GM18511 (cell line): ENCODE data around the gene ORMDL3.
"Not testable (repeated sequence)": the region's sequence is repeated elsewhere in the genome, so short reads cannot be mapped to it uniquely, and the experiment has no call there.

ENCODE experiments used
- ATAC-seq: cut with Tn5 transposase; IDR thresholded peaks from one replicate; pipeline ENCODE4 v1.9.1; 2021; ENCODE audit warnings: mild to moderate bottlenecking, moderate library complexity; ENCODE audit not compliant: unreplicated experiment

ORMDL3 gene

DNA sequence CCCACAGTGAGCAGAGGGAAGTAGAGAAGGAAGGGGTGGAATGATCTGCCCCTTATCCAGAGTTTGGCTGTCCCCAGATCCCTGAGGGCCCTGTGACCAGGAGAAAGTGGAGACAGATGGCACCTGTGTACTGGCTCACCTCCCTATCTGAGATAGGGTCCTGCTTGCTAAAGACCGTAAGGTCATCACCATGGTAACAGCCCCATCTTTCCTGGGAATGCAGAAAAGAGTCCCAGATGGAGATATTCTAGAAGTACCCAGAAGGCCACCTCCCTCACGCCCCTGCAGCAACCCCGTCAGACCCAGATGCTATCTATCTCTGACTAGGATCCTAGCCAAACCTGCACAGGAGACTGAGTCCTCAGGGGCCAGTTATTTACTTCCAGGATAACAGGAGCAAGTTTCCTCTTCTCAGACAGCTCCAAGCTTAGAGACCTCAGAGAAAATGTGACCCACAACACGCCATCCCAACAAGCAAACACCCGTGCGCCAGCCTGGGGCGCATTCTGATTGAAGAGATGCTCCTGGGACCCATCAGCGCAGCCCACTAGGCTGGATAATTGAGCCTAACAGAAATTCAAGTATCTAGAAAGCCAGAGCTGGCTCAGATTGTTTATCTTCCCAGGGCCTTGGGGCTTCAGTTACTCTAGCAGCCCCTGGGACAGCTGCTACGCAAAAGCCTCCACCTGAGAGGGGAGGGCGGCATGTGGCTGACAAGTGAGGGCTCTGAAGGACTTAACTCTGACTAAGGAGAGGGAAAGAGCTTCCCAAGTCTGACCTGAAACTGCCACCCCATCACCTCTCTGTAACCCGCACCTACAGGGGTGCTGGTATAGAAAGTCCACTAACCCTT, 1.9 kb downstream of the ORMDL3 start:
- no peak for ATAC-seq

GRCh38 chr17:39924691-39925055, 2.7 kb downstream of the ORMDL3 start:
- no peak for ATAC-seq

DNA sequence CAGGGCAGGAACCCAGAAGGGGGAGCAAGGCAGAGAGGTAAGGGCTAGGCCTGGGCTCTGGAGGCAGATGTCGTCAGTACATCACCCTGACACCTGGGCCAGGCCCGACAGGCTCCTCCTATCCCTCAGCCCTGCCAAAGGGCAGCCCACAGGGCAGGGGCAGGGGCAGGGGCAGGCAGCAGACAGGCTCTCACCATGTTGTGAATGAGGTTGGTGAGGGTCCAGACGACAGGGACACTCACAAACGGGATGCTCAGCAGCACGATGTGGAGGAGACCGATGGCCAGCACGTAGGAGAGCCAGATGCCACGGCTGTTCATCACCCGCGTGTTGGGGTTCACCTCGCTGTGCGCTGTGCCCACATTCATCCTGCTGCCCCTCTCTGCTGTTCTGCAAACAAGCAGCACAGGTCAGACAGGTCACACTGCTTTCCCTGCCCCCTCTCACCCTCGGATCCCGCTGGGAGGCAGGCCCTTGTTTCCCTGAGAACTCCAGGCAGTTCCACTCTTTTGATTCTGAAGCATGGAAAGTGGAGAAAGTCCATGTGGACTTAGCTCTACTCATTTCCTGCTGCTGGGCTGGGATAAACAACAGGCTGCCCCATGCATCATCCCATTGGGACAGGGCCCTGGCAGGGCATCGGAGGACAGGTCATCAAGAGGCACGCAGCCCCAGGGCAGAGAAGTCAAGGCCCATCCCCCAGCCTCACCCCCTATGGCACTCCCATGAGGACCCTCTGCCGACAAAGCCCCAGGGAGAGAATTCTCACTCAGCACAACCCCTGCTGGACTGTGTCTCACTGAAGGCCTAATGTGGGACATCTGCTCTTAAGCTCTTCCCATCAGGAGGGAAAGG, 3.3 kb downstream of the ORMDL3 start:
- no peak for ATAC-seq

DNA sequence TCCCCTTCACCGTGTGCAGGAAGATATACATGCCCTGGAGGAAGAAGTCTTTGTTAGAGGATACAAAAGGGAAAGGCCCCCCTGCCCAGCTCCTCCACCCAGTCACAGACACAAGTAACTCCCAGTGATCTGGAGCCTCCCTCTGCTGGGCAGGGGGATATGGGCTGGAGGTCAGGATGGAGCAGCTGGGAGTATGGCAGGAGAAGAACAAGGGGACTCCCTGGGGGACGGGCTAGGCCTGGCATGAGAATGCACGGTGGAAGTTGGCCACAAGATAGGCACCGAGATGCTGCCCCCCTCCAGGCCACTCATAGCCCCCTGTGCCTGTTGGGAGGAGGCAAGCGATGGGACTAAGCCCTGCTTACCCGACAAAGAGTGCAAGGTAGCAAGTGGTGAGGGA, 4.2 kb downstream of the ORMDL3 start:
- no peak for ATAC-seq

DNA sequence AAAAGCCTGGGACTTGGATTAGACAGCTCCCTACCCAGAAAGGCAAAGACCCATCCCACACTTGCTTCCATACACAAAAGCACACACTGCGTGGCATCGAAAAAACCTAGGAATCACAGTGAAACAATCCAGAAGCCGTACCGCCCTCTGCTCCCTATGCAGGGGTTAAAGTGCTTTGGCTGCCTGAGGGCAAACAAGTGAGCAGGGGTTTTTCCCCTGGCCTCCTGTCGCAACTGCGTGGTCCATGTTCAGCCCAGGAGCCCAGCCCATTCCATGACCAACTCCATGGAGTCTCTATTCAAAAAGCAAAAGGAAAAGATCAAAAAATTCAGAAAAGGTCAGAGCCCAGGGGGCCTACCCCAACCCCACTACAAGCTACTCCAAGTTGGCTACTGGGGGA, 5.4 kb downstream of the ORMDL3 start:
- ATAC-seq, result no peak

- no peak for ATAC-seq
These were observed 6.1 kb downstream of the ORMDL3 start for GRCh38 chr17:39921323-39921722.

DNA sequence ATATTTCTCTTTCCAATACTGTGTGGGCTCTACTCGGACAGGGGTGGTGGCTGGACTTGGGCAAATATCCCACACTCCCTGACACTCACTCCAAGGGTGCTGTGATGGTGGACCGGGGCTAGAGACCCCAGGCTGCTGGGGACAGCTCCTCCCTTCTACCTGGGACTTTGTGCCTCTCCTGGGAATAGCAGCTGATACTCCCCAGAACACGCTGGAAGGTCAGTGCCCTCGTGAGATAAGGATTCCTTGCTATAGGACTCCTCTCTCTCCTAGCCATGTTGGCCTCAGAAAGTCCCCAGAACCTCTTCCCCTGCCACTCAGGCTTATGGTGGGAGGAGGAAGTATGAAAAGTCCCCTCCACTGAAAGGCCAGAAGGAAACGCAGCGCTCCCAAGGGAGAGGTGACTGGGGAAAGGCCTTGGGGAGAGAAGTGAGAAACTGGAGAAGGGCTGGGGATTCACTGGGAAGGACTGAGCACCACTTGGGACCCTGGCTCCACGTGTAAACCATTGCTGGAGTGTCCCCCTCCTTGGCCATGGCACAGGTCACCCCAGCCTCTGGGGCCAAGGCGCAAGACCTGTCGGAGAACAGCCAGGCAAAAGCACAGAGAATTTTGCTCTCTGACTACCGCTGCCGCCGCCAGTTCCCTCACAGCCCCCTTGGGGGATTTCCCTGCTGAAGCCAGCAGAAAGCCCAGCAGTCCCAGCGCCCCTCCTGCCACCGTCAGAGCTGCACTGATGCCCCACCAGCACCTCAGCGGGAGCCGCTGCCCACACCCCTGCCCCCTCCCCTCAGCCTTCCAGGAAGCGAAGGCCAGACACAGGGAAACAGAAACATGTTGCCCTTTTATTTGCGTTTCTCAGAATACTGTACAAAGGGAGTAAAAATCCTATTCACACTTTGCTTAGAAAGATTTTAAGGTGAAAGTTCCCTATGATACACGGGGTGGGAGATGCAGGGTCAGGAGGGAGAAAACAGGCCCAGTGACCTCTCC, 6.9 kb downstream of the ORMDL3 start:
- ATAC-seq, result no peak

DNA sequence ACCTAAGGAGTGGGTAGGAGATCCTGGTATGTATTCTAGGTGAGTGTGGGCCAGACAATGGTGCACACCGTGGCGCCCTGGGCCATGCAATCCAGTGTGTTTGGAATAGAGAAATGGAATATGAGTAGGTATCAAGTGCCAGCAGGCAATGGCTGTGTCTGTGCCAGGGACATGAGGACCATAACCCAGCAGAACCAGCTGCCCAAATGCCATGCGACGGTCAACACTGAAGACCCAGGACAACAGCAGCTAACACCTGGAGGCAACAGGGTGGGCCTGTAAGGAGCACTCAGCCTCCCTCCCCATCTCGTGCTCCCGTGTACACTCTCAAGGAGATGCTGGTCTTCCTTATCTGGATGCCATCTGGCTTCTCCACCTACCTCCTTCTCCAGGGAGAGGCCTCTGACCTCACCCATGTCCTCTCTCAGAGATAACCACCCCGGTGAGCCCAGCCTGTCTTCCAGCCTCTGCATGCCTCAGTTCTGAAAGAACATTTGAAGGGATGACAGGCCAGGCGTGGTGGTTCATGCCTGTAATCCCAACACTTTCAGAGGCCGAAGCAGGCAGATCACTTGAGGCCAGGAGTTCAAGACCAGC, 8.2 kb downstream of the ORMDL3 start:
- ATAC-seq, result no peak

DNA sequence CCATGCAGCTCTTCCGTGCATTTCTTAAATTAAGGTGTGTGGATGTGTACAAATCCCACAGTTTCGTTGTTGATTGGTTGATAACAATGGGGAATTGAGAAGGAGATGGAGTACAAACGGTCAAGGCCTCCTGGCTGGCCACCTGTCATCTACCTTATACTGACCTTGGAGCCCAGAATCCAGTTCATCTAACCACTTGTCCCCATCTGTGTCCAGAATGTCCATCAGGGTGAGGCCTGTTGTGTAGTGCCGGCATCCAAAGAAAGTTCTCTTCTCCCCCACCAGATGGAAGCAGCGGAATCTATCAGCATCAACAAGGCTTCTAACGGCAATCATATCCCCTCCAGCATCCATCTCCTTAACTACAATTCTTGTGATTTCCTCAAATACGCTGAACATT, 10.5 kb downstream of the ORMDL3 start:
- ATAC-seq, result no peak

DNA sequence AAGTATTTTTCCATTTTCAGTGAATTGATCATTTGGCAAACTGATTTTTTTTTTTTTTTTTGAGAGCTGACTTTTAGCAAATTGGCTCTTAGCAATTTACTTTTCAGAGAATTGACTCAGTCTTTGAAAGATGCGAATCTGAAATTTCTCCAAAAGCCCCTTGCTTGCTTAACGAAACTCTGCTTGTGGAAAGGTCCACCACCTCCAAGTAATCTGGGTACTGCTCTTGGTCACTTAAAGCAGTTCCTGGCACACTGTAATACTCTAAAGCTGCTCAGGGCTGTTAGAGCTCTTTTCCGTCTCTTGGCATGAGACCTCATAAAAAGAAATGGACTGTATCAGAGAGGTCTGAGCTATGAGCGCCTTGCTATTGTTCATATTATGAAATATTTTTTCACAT, 11.8 kb downstream of the ORMDL3 start:
- ATAC-seq, result no peak

- ATAC-seq, result no peak
These were observed 13.4 kb downstream of the ORMDL3 start for GRCh38 chr17:39913989-39914388.

DNA sequence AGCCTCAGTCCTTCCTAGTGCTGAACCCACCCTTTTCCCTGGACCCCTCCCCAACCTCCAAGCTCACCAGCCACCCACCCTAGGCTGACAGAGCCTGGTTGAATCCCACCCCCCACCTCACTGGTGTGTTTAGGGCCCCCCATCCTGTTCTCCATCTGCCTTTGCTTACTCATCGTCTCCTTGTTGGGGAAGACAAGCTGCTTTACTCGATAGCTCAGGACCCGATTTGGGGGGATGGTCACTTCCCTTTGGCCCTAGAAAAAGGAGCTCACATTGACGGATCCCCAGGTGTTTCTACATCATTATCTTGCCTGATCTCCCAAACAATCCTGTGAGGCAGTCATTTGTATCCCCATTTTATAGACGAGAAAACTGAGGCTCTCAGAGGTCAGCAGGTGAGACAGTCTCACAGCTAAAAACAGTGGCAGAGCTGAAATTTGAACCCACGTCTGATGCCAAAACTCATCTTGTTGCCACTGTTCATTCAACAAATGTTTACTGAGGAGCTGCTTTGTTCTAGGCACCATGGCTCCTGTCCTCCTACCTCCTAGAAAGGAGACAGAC, 18.5 kb downstream of the ORMDL3 start:
- ATAC-seq, result no peak

DNA sequence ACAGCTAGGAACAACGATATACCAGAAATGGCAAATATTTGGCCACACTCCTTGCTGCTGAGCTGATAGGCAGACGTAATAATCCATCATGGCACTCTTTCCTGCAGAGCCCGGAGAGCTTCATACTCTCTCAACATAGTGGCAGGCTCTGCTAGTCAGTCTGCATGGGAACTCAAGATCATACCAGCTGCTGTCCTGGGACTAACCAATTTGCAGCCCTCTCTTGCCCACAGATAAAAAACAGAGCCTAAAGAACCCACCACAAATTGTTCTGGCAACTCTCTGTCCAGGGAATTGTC, 22.5 kb downstream of the ORMDL3 start:
- no peak for ATAC-seq

GRCh38 chr17:39903158-39903884, 24.1 kb downstream of the ORMDL3 start:
- no peak for ATAC-seq

DNA sequence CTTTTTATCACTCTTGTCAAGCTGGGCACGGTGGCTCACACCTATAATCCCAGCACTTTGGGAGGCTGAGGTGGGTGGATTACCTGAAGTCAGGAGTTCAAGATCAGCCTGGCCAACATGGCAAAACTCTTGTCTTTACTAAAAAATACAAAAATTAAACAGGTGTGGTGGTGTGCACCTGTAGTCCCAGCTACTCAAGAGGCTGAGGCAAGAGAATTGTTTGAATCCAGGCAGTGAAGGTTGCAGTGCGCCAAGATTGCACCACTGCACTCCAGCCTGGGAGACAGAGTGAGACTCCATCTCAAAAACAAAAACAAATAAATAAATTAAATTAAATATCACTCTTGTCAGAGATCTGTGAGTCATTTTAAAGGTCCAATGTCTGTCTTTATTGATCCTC, 25.4 kb downstream of the ORMDL3 start:
- not testable (repeated sequence) for ATAC-seq

- no peak for ATAC-seq
These were observed 28.2 kb downstream of the ORMDL3 start for GRCh38 chr17:39899215-39899614.

DNA sequence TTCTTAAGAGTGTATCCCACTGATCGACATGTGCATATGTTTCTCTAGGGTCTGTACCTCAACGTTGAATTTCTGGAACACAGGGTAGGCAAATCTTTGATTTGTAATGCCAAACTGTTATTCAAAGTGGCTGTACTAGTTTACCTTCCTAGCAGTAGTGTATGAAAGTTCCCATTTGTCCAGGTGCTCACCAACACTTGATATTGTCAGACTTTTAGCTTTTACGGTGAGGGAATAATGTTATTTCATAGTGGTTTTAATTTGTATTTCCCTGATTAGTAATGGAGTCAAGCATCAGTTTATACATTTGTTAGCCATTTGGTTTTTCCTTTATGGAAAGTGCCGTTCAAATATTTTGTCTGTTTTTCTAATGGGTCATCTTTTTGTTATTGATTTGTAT, 29.3 kb downstream of the ORMDL3 start:
- ATAC-seq, result no peak

DNA sequence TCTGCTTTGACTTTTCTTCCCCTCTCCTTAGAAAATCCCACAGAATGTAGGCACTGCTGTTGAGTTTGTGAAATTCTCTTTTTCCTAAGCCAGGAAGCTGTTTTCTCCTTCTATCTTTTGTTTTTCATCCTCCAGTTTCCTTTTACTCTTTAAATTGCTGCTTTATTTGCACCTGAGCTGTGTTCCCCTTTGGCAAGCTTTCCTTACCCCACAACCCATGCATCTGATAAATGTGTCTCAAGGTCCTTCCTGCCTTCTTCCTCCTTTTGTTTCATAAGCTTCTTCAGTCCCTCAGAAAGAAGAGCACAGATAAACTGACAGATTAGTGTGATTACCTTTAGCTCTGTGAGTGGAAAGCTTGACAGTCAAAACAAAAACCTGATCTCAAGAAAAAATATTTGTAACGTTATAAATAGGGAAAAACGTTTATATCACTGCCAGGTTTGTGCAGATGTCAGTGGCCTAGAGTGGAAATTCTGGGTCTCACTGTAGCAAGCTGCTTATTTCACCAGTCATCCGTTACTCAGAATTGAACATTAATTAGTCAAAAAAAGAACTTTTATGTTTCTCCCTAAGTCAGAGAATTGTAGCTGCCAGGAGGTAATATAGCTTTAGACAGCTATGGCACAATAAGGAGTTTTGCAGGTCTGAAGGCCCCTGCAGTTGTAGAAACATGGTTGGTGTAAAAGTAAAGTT, 32.6 kb downstream of the ORMDL3 start:
- no peak for ATAC-seq

DNA sequence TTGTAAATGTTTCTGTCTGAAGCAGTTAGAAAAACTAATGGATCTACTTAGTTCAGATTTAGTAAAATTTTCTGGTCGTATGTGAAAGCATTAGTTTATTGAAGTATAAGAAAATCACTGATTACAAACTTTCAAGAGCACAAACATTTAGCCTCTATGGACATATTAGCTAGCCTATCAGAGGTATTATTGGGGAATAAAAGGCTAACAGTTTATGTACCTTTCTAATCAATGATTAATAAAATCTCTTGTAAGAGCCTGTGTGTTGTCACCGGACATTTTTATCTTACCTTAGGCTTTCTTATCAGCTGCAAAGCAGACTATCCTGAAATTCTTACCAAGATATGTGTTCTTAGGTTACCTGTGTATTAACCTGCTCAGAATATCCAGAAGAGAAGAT, 38.2 kb downstream of the ORMDL3 start:
- no peak for ATAC-seq
